Measurements from ENCODE around the gene TLE3. TPM values are rescaled to one million over a fixed set of nuclear protein-coding genes. Genes with fewer than 3 reads are reported as not detected.

Gene TLE3
- total RNA-seq, 2 donors from 2014 or later = 157 to 246 TPM

GRCh38 chr15:70023769-70024491 is 73.8 kb downstream of the TLE3 start:
- intact Hi-C loops (cut with DNase I) = loop anchor here (5.0 kb wide), 2 partner anchors 63 to 447 kb away; no protein-coding TSS in a partner anchor
- Histone ChIP-seq H3K36me3 (no peaks in the 10 kb centered on the region), H3K4me1 (replicated peaks) (peaks cover 13% of the 10 kb centered on the region), H3K9me3 (no peaks in the 10 kb centered on the region), H3K27me3 (replicated peaks; ENCODE audit: insufficient read depth) (no peaks in the 10 kb centered on the region), H3K27ac (peak overlapping the region; percentile 50 to 58), H3K4me3 (no peak overlapping the region)
- 10% methylated on average over 16 of the region's 16 CpGs for WGBS
- DNase-seq (ENCODE audit: low spot score) = peak; percentile 78
- TF ChIP-seq POLR2AphosphoS5 (IDR thresholded peaks at IDR 0.05) (peak; percentile 80), POLR2A (IDR thresholded peaks at IDR 0.05) (no peak)

- Histone ChIP-seq H3K4me3 (no peak overlapping the region), H3K36me3 (no peaks in the 10 kb centered on the region), H3K9me3 (no peaks in the 10 kb centered on the region), H3K27me3 (replicated peaks; ENCODE audit: insufficient read depth) (no peaks in the 10 kb centered on the region), H3K4me1 (replicated peaks) (peaks cover 13% of the 10 kb centered on the region), H3K27ac (peak overlapping the region; percentile 50 to 58)
- WGBS = 47% methylated on average over 7 of the region's 7 CpGs
- intact Hi-C loops (cut with DNase I) = loop anchor here (5.0 kb wide), 2 partner anchors 64 to 446 kb away; no protein-coding TSS in a partner anchor
- DNase-seq (ENCODE audit: low spot score) = peak; percentile 7
- TF ChIP-seq POLR2AphosphoS5 (IDR thresholded peaks at IDR 0.05) = no peak
- TF ChIP-seq POLR2A (IDR thresholded peaks at IDR 0.05) = no peak
- no peak for TF ChIP-seq CTCF (IDR thresholded peaks at IDR 0.05)
These were observed 74.5 kb downstream of the TLE3 start for GRCh38 chr15:70023064-70023768.

GRCh38 chr15:70020229-70020628 is 77.5 kb downstream of the TLE3 start:
- no peak overlapping the region for H3K4me3 ChIP-seq
- no peak overlapping the region for H3K27ac ChIP-seq
- H3K9me3 ChIP-seq = no peaks in the 10 kb centered on the region
- intact Hi-C loops (cut with DNase I) = loop anchor here (5.0 kb wide), 2 partner anchors 67 to 443 kb away; no protein-coding TSS in a partner anchor
- WGBS = 95% methylated on average over 5 of the region's 5 CpGs
- no peaks in the 10 kb centered on the region for H3K36me3 ChIP-seq
- DNase-seq (ENCODE audit: low spot score) = no peak
- H3K4me1 ChIP-seq (replicated peaks) = peaks cover 13% of the 10 kb centered on the region
- H3K27me3 ChIP-seq (replicated peaks; ENCODE audit: insufficient read depth) = no peaks in the 10 kb centered on the region
- TF ChIP-seq POLR2A (IDR thresholded peaks at IDR 0.05) (no peak), CTCF (IDR thresholded peaks at IDR 0.05) (no peak), POLR2AphosphoS5 (IDR thresholded peaks at IDR 0.05) (no peak)

- H3K4me1 ChIP-seq (replicated peaks) = peaks cover 4% of the 10 kb centered on the region
- no peaks in the 10 kb centered on the region for H3K9me3 ChIP-seq
- 93% methylated on average over 9 of the region's 9 CpGs for WGBS
- H3K27me3 ChIP-seq (replicated peaks; ENCODE audit: insufficient read depth) = no peaks in the 10 kb centered on the region
- no peak for TF ChIP-seq CTCF (IDR thresholded peaks at IDR 0.05)
- no peak for TF ChIP-seq POLR2AphosphoS5 (IDR thresholded peaks at IDR 0.05)
- TF ChIP-seq POLR2A (IDR thresholded peaks at IDR 0.05) = no peak
- no peak overlapping the region for H3K4me3 ChIP-seq
- no peak for DNase-seq (ENCODE audit: low spot score)
- no peaks in the 10 kb centered on the region for H3K36me3 ChIP-seq
- intact Hi-C loops (cut with DNase I) = no loop called here
- H3K27ac ChIP-seq = no peak overlapping the region
These were observed 78.8 kb downstream of the TLE3 start for GRCh38 chr15:70018646-70019600.

GRCh38 chr15:70017801-70018200 is 79.9 kb downstream of the TLE3 start:
- no peaks in the 10 kb centered on the region for H3K9me3 ChIP-seq
- no peaks in the 10 kb centered on the region for H3K4me1 ChIP-seq (replicated peaks)
- 96% methylated on average over 2 of the region's 2 CpGs for whole genome bisulfite sequencing
- H3K36me3 ChIP-seq = no peaks in the 10 kb centered on the region
- no peaks in the 10 kb centered on the region for H3K27me3 ChIP-seq (replicated peaks; ENCODE audit: insufficient read depth)
- DNase-seq (ENCODE audit: low spot score) = no peak
- no peak overlapping the region for H3K4me3 ChIP-seq
- no peak overlapping the region for H3K27ac ChIP-seq
- intact Hi-C loops (cut with DNase I) = no loop called here
- TF ChIP-seq CTCF (IDR thresholded peaks at IDR 0.05) (no peak), POLR2A (IDR thresholded peaks at IDR 0.05) (no peak), POLR2AphosphoS5 (IDR thresholded peaks at IDR 0.05) (no peak)

Data from prostate gland (tissue), 2 donors.